T-helper 1 cell treated with Interleukin-12 subunit alpha and Interleukin-12 subunit beta and Interleukin-4 antibody, amounts not matched to agents 30 ng/mL and 1 ng/mL, for 36 hours (primary cell): ENCODE data around the gene NXPH1. TPM values are rescaled to one million over a fixed set of nuclear protein-coding genes. Genes with fewer than 3 reads are reported as not detected.
"Not testable (repeated sequence)": the region's sequence is repeated elsewhere in the genome, so short reads cannot be mapped to it uniquely, and the experiment has no call there.

Experiments used
- intact Hi-C: fragments of 100-400 bp; cut with micrococcal nuclease; formaldehyde crosslinking; loops from one replicate; pipeline ENCODE4 v1.15.1; 2024
- total RNA-seq: library from RNA; stranded (reverse); gene quantifications from 2 replicates; pipeline ENCODE4 v1.2.3, GENCODE V29; 2022

Gene NXPH1
- total RNA-seq, 1 donor from 2014 or later = not detected

- intact Hi-C loops = loop anchor here (10.0 kb wide), 1 partner anchor 60 kb away; no protein-coding TSS in a partner anchor
Observed at GRCh38 chr7:8684426-8684825, 251.0 kb downstream of the NXPH1 start.

- intact Hi-C loops = no loop called here
Observed at GRCh38 chr7:8699875-8700624, 266.6 kb downstream of the NXPH1 start.

GRCh38 chr7:8702807-8703206 is 269.4 kb downstream of the NXPH1 start:
- intact Hi-C loops = no loop called here

GRCh38 chr7:8710124-8710523 is 276.7 kb downstream of the NXPH1 start:
- intact Hi-C loops = no loop called here

GRCh38 chr7:8714791-8715190 is 281.4 kb downstream of the NXPH1 start:
- intact Hi-C loops = no loop called here

- intact Hi-C loops = no loop called here
Observed at GRCh38 chr7:8719102-8719501, 285.7 kb downstream of the NXPH1 start.

GRCh38 chr7:8724080-8724718 is 290.8 kb downstream of the NXPH1 start:
- intact Hi-C loops = no loop called here

- intact Hi-C loops = not testable (repeated sequence)
Observed at GRCh38 chr7:8731756-8732155, 298.3 kb downstream of the NXPH1 start.

- intact Hi-C loops = no loop called here
Observed at GRCh38 chr7:8739837-8740236, 306.4 kb downstream of the NXPH1 start.

- intact Hi-C loops = no loop called here
Observed at GRCh38 chr7:8742837-8743236, 309.4 kb downstream of the NXPH1 start.

- intact Hi-C loops = no loop called here
Observed at GRCh38 chr7:8747338-8747737, 313.9 kb downstream of the NXPH1 start.

- intact Hi-C loops = no loop called here
Observed at GRCh38 chr7:8751557-8752231, 318.3 kb downstream of the NXPH1 start.

- intact Hi-C loops = no loop called here
Observed at GRCh38 chr7:8753355-8753754, 319.9 kb downstream of the NXPH1 start.

GRCh38 chr7:8761731-8762130 is 328.3 kb downstream of the NXPH1 start:
- intact Hi-C loops = no loop called here

GRCh38 chr7:8762803-8763202 is 329.4 kb downstream of the NXPH1 start:
- intact Hi-C loops = no loop called here

- intact Hi-C loops = no loop called here
Observed at GRCh38 chr7:8765374-8765773, 332.0 kb downstream of the NXPH1 start.

GRCh38 chr7:8773518-8773917 is 340.1 kb downstream of the NXPH1 start:
- intact Hi-C loops = no loop called here

- intact Hi-C loops = no loop called here
Observed at GRCh38 chr7:8778459-8778858, 345.1 kb downstream of the NXPH1 start.

GRCh38 chr7:8781166-8781565 is 347.8 kb downstream of the NXPH1 start:
- intact Hi-C loops = no loop called here

GRCh38 chr7:8783229-8783628 is 349.8 kb downstream of the NXPH1 start:
- intact Hi-C loops = no loop called here

GRCh38 chr7:8785081-8785480 is 351.7 kb downstream of the NXPH1 start:
- intact Hi-C loops = no loop called here

GRCh38 chr7:8800986-8801385 is 367.6 kb downstream of the NXPH1 start:
- intact Hi-C loops = no loop called here
